HepG2 (cell line): ENCODE results near the gene PLPP3.

Source experiments
- BRCA1 ChIP-seq: sonication (generic); formaldehyde crosslinking; IDR thresholded peaks from 2 replicates; pipeline ENCODE4 v1.4.0; 2020; ENCODE audit warnings: missing genetic modification reagents
- GABPB1 ChIP-seq: IDR thresholded peaks from 2 replicates; pipeline ENCODE4 v1.6.1; 2016; ENCODE audit warnings: mild to moderate bottlenecking, missing genetic modification reagents, moderate library complexity, missing compliant biosample characterization
- ISL2 ChIP-seq: sonication (generic); formaldehyde crosslinking; IDR thresholded peaks from 2 replicates; pipeline ENCODE4 v1.5.0; 2020; ENCODE audit warnings: missing genetic modification reagents
- JUNB ChIP-seq: sonication (generic); formaldehyde crosslinking; IDR thresholded peaks from 2 replicates; pipeline ENCODE4 v1.8.0; 2022; ENCODE audit warnings: missing genetic modification reagents, mild to moderate bottlenecking, borderline replicate concordance
- KAT2B ChIP-seq: fragments of 150-350 bp; IDR thresholded peaks from 2 replicates; pipeline ENCODE4 v1.6.1; 2014; ENCODE audit warnings: low read depth, low read length, borderline replicate concordance
- TF ChIP-seq, protein P1 (sequence below): sonication (generic); formaldehyde crosslinking; IDR thresholded peaks from 2 replicates; pipeline ENCODE4 v1.5.1; 2020; ENCODE audit warnings: missing genetic modification reagents, mild to moderate bottlenecking, borderline replicate concordance
- TF ChIP-seq, protein P2 (sequence below): sonication (generic); formaldehyde crosslinking; IDR thresholded peaks from 2 replicates; pipeline ENCODE4 v1.5.0; 2020; ENCODE audit warnings: mild to moderate bottlenecking, missing genetic modification reagents, moderate library complexity

DNA sequence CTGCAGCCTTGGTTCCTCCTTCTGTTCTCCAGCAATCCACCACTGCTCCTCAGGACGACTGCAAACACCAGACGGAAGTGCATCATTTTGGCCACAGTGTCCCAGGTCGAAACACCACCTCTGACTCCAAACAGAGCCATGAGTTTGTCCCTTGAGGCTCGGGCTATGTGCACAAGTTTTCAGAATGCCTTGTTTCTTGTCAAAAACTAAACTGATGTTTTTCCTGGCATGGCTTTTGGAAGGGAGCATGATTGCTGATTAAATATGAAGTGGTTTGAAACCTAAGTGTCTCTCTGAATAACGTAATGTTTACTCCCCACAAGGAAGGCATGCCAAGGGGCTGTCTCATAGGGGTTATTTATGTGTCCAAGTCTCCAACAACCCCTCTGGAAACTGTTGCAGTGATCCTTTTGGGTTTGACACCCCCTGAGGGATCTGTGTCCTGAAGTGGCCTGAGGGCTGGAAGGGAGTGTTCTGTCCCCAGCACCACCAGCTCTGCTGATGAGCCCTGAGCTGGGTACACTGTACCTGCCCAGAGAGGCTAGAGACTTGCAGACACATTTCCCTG, 132.7 kb downstream of the PLPP3 start:
- TF ChIP-seq, protein P1, sequence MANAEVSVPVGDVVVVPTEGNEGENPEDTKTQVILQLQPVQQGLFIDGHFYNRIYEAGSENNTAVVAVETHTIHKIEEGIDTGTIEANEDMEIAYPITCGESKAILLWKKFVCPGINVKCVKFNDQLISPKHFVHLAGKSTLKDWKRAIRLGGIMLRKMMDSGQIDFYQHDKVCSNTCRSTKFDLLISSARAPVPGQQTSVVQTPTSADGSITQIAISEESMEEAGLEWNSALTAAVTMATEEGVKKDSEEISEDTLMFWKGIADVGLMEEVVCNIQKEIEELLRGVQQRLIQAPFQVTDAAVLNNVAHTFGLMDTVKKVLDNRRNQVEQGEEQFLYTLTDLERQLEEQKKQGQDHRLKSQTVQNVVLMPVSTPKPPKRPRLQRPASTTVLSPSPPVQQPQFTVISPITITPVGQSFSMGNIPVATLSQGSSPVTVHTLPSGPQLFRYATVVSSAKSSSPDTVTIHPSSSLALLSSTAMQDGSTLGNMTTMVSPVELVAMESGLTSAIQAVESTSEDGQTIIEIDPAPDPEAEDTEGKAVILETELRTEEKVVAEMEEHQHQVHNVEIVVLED: no peak
- no peak for TF ChIP-seq ISL2
- TF ChIP-seq, protein P2, sequence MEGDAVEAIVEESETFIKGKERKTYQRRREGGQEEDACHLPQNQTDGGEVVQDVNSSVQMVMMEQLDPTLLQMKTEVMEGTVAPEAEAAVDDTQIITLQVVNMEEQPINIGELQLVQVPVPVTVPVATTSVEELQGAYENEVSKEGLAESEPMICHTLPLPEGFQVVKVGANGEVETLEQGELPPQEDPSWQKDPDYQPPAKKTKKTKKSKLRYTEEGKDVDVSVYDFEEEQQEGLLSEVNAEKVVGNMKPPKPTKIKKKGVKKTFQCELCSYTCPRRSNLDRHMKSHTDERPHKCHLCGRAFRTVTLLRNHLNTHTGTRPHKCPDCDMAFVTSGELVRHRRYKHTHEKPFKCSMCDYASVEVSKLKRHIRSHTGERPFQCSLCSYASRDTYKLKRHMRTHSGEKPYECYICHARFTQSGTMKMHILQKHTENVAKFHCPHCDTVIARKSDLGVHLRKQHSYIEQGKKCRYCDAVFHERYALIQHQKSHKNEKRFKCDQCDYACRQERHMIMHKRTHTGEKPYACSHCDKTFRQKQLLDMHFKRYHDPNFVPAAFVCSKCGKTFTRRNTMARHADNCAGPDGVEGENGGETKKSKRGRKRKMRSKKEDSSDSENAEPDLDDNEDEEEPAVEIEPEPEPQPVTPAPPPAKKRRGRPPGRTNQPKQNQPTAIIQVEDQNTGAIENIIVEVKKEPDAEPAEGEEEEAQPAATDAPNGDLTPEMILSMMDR (CRISPR knock-in tag): no peak
- no peak for TF ChIP-seq JUNB (CRISPR knock-in tag)
- no peak for TF ChIP-seq KAT2B
- no peak for TF ChIP-seq BRCA1
- no peak for TF ChIP-seq GABPB1
